ENCODE data around the gene CD63.
A peak's percentile ranks its signal among the peaks of the same experiment; 100 is the strongest.

The CD63 gene

GRCh38 chr12:55738123-55739024, 9.6 kb upstream of the CD63 start:
- DNase-seq = peak; percentile 91

GRCh38 chr12:55737581-55738122, 8.8 kb upstream of the CD63 start:
- DNase-seq = no peak

- DNase-seq = peak; percentile 80
Measured at GRCh38 chr12:55736780-55737580, 8.2 kb upstream of the CD63 start.

- DNase-seq = no peak
Measured at GRCh38 chr12:55736076-55736475, 7.3 kb upstream of the CD63 start.

DNA sequence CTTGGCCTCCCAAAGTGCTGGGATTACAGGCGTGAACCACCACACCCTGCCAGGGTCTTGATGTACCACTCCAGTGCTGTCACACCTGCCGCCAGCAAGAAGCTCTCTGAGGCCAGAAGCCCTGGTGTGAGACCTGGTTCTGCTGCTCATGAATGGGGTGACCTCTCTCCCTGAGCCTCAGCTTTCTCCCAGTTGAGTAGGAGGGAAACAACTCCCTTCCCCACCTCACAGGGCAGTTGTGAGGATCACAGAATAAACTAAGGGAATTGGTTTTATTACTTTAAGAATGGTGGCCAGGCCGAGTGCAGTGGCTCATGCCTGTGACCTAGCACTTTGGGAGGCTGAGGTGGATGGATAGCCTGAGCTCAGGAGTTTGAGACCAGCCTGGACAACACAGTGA, 5.8 kb upstream of the CD63 start:
- no peak for DNase-seq

GRCh38 chr12:55733858-55734257, 5.0 kb upstream of the CD63 start:
- no peak for DNase-seq

- DNase-seq = no peak
Measured at GRCh38 chr12:55733021-55733555, 4.3 kb upstream of the CD63 start.

DNA sequence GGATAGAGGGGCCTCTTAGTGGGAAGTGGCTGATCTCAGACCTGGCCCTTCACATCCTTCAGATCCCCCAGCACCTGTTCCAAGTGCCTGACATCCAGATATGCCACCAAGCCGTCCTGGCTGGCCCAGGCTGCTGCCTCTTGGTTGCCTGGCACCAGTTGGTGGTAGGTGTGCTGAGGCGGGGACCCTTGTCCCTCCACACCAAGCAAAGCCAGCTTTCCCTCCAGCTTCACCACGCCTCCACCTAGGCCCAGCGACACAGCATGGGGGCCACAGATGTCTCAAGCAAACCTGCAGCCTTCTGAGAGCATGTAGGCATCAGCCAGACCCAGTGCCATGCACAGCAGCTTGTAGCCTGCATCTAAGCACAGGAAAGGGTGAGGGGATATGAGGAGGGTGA, 3.5 kb upstream of the CD63 start:
- DNase-seq = no peak

DNA sequence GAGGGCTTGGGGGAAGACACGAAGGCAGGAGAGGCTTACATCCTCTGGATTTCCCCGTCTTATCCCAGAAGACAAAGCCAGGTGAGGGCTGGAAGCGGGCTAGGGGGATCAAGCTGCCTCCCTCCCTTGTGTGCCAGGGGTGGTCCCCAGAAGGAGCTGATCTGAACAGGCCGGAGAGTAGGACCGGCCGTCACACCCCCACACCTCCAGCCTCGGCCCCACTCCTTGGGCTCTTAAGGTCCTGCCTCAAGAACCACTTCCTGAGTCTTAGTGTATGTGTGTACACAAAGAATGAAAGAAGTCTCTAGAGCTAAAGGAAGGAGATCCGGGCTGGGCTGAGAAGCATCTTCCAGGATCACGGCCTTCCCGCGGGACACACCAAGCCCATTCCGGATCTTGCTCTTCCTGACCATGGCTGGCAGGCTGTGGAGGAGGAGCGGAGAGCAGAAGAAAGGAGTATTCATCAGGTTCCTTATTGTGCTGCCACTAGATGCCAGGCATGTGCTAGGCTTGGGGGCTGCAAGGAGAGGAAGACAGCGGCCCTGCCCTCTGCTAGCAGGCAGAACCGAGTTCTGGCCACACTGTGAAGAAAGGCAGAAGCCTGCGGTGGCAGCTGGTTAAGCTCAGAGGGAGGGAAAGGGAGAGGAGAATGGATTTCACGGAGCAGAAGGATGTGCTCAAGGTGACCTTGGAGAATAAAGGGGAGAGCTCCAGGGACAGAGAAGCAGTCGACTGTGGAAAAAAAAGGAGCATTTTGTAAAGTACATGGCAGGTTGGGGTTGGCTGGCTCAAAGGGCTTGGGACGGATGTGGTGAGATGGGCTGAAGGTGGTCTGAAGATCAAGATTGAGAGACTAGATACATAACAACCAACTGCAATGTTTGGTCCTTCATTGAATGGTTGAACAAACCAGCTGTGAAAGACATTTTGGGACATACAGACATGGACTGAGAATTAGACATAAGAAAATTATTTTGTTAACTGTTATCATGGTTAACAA, 1.3 kb upstream of the CD63 start:
- DNase-seq = peak; percentile 52

DNA sequence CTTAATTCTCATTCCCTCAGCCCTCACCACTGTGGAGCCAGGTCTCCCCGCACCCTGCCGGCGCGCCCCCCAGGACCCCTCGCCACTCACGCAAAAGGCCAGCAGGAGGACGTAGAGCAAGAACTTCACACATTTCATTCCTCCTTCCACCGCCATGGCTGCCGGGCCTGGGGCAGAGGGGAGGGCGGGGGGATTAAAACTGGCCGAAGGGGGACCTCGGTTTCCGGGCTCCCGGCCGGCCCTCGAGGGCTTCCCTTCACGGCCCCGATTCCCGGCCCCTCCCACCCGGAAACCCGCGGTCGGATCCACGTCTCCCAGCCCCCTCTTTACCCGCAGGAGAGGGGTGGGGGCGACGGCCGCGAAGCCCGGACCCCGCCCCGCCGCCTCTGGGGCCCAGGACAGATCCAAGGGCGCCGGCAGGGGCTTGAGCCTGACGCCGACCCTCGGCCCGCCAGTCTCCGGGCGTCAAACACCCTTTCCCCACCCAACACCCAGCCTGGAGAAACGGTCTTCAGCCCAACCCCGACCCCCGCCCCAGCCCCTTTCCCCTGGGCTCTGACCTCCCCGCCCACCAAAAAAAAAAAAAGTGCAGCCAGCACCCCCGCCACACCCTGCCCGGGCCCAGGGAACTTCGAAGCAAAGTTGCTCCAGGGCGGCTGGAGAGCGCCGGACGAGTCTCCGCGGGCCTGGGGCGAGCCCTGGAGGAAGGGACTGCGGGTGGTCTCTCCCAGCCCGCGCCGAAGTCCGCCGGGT, 447 bp downstream of the CD63 start:
- DNase-seq = peak; percentile 45

- no peak for DNase-seq
Measured at GRCh38 chr12:55727643-55728185, 1.1 kb downstream of the CD63 start.

GRCh38 chr12:55726971-55727370, 1.8 kb downstream of the CD63 start:
- no peak for DNase-seq

GRCh38 chr12:55725556-55725955, 3.3 kb downstream of the CD63 start:
- no peak for DNase-seq

DNA sequence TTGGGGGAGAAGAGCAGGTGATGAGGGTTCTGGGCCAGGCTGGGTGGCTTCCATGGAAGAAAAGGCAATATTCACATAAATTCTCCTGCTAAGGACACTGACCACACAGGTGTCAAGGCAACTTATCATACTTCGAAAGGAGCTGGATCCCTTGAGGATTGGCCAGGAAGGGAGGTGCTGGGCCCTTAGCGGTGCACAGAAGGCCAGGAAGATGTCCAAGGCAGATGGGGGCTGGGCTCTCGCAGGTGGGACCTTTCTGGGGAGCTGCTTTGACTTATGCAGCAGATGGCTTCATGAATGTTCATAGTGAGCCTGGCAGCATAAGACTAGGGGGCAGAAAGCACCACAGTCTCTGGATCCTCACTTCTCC, 3.9 kb downstream of the CD63 start:
- no peak for DNase-seq

- DNase-seq = peak; percentile 81
Measured at GRCh38 chr12:55724226-55724939, 4.4 kb downstream of the CD63 start.

GRCh38 chr12:55723516-55724225, 5.1 kb downstream of the CD63 start:
- DNase-seq = no peak

- DNase-seq = no peak
Measured at GRCh38 chr12:55722948-55723347, 5.9 kb downstream of the CD63 start.

GRCh38 chr12:55721601-55722213, 7.1 kb downstream of the CD63 start:
- no peak for DNase-seq

- DNase-seq = no peak
Measured at GRCh38 chr12:55720894-55721444, 7.8 kb downstream of the CD63 start.

All from stimulated activated CD8-positive, alpha-beta memory T cell treated with anti-CD3 and anti-CD28 coated beads, Interleukin-4, amount 100 ng/mL, for 48 hours (primary cell).